H1 (cell line): Measurements from ENCODE around the gene RPUSD3. TPM values are rescaled to one million over a fixed set of nuclear protein-coding genes. Genes with fewer than 3 reads are reported as not detected.

Experiments used
- ATF3 ChIP-seq: IDR thresholded peaks from 2 replicates; pipeline ENCODE4 v1.6.1; 2011; ENCODE audit warnings: low read depth, mild to moderate bottlenecking, low read length; ENCODE audit not compliant: insufficient read depth
- CHD2 ChIP-seq: IDR thresholded peaks from 2 replicates; pipeline ENCODE4 v1.6.1; 2012; ENCODE audit warnings: low read length, improper control_type of control experiment
- PHF8 ChIP-seq: fragments of 200-600 bp; sonication (generic); conservative IDR thresholded peaks from 2 replicates; pipeline ENCODE4 v1.7.1; 2012; ENCODE audit warnings: low read depth, mild to moderate bottlenecking, inconsistent platforms, low read length, moderate library complexity
- RNF2 ChIP-seq: fragments of 200-900, 300-1000 bp; sonication (generic); IDR thresholded peaks from 2 replicates; pipeline ENCODE4 v1.7.1; 2016; ENCODE audit warnings: borderline replicate concordance, low read depth, mild to moderate bottlenecking, antibody characterized with exemption, low read length; ENCODE audit not compliant: poor library complexity, severe bottlenecking; ENCODE audit errors: missing control alignments
- SUZ12 ChIP-seq: fragments of 200-600 bp; sonication (generic); IDR thresholded peaks from 2 replicates; pipeline ENCODE4 v1.6.1; 2012; ENCODE audit warnings: mild to moderate bottlenecking, inconsistent platforms, low read length, moderate library complexity, mixed read lengths
- ZNF274 ChIP-seq: IDR thresholded peaks from 2 replicates; pipeline ENCODE4 v1.7.0; 2012; ENCODE audit warnings: low read length, borderline replicate concordance; ENCODE audit errors: extremely low read depth
- polyA plus RNA-seq, 7 experiments: library from polyadenylated mRNA; depleted of rRNA in 3 of 7; stranded (reverse) in 5 of 7; unstranded in 2 of 7; fragments of >200 nt in 5 of 7; fragments of 200-250 nt in 2 of 7; gene quantifications; 1 replicate in 5 of 7; 2 replicates in 1 of 7; 4 replicates in 1 of 7; pipeline versions ENCODE4 v1.2.1 to v1.2.3, GENCODE V29; 2011 to 2013; ENCODE audit warnings: missing spikeins in 2 of 7, mixed read lengths in 2 of 7
- total RNA-seq: library from RNA; stranded (reverse); fragmentation: NEBNext Ultra II Directional; extraction: Animal tissue kit (Norgen Biotek cat#: 25700); gene quantifications from 2 replicates; pipeline ENCODE4 v1.2.1, GENCODE V29; 2021
- TF ChIP-seq, protein P1 (sequence below): fragments of 300-600 bp; sonication (generic); IDR thresholded peaks from 2 replicates; pipeline ENCODE4 v1.7.1; 2012; ENCODE audit warnings: low read length, moderate library complexity, mild to moderate bottlenecking, inconsistent platforms; ENCODE audit not compliant: insufficient replicate concordance

RPUSD3 gene
- total and polyA plus RNA-seq, 2 of the 8 experiments (the other 6 are each of a cell fraction or from before 2014, with no cell fraction given), result 68.4 to 154 TPM

DNA sequence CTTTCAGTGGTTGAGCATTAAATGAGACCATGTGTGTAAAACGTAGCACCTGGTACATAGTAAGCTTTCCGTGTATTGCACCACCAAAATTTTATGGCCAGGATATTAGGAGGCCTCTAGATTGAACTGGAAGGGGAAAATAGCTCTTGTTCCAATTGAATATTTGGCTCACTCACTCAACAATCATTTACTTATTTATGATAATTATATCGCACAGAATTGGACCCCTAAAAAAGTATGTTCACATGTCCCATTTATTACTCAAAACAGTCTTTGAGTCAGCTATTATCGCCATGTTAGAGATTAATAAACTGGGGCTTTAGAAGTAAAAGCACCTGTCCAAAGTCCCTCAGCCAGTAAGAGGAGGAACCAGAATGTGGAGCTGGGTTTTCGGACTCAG is 38.8 kb downstream of the RPUSD3 start (continued):
- TF ChIP-seq, protein P1, sequence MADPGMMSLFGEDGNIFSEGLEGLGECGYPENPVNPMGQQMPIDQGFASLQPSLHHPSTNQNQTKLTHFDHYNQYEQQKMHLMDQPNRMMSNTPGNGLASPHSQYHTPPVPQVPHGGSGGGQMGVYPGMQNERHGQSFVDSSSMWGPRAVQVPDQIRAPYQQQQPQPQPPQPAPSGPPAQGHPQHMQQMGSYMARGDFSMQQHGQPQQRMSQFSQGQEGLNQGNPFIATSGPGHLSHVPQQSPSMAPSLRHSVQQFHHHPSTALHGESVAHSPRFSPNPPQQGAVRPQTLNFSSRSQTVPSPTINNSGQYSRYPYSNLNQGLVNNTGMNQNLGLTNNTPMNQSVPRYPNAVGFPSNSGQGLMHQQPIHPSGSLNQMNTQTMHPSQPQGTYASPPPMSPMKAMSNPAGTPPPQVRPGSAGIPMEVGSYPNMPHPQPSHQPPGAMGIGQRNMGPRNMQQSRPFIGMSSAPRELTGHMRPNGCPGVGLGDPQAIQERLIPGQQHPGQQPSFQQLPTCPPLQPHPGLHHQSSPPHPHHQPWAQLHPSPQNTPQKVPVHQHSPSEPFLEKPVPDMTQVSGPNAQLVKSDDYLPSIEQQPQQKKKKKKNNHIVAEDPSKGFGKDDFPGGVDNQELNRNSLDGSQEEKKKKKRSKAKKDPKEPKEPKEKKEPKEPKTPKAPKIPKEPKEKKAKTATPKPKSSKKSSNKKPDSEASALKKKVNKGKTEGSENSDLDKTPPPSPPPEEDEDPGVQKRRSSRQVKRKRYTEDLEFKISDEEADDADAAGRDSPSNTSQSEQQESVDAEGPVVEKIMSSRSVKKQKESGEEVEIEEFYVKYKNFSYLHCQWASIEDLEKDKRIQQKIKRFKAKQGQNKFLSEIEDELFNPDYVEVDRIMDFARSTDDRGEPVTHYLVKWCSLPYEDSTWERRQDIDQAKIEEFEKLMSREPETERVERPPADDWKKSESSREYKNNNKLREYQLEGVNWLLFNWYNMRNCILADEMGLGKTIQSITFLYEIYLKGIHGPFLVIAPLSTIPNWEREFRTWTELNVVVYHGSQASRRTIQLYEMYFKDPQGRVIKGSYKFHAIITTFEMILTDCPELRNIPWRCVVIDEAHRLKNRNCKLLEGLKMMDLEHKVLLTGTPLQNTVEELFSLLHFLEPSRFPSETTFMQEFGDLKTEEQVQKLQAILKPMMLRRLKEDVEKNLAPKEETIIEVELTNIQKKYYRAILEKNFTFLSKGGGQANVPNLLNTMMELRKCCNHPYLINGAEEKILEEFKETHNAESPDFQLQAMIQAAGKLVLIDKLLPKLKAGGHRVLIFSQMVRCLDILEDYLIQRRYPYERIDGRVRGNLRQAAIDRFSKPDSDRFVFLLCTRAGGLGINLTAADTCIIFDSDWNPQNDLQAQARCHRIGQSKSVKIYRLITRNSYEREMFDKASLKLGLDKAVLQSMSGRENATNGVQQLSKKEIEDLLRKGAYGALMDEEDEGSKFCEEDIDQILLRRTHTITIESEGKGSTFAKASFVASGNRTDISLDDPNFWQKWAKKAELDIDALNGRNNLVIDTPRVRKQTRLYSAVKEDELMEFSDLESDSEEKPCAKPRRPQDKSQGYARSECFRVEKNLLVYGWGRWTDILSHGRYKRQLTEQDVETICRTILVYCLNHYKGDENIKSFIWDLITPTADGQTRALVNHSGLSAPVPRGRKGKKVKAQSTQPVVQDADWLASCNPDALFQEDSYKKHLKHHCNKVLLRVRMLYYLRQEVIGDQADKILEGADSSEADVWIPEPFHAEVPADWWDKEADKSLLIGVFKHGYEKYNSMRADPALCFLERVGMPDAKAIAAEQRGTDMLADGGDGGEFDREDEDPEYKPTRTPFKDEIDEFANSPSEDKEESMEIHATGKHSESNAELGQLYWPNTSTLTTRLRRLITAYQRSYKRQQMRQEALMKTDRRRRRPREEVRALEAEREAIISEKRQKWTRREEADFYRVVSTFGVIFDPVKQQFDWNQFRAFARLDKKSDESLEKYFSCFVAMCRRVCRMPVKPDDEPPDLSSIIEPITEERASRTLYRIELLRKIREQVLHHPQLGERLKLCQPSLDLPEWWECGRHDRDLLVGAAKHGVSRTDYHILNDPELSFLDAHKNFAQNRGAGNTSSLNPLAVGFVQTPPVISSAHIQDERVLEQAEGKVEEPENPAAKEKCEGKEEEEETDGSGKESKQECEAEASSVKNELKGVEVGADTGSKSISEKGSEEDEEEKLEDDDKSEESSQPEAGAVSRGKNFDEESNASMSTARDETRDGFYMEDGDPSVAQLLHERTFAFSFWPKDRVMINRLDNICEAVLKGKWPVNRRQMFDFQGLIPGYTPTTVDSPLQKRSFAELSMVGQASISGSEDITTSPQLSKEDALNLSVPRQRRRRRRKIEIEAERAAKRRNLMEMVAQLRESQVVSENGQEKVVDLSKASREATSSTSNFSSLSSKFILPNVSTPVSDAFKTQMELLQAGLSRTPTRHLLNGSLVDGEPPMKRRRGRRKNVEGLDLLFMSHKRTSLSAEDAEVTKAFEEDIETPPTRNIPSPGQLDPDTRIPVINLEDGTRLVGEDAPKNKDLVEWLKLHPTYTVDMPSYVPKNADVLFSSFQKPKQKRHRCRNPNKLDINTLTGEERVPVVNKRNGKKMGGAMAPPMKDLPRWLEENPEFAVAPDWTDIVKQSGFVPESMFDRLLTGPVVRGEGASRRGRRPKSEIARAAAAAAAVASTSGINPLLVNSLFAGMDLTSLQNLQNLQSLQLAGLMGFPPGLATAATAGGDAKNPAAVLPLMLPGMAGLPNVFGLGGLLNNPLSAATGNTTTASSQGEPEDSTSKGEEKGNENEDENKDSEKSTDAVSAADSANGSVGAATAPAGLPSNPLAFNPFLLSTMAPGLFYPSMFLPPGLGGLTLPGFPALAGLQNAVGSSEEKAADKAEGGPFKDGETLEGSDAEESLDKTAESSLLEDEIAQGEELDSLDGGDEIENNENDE, result no peak
- TF ChIP-seq ATF3 (no peak), CHD2 (no peak), SUZ12 (no peak), PHF8 (no peak), ZNF274 (no peak), RNF2 (no peak)
